IMR-90 (cell line): ENCODE measurements around the gene AHNAK. TPM values are rescaled to one million over a fixed set of nuclear protein-coding genes. Genes with fewer than 3 reads are reported as not detected.
A peak's percentile ranks its signal among the peaks of the same experiment; 100 is the strongest.

ENCODE experiments used
- ATAC-seq: fragments of 200-7000 bp; cut with Tn5 transposase; 2 replicates; pipeline ENCODE4 v1.9.1; 2020; ENCODE audit warnings: low read depth, mild to moderate bottlenecking, moderate library complexity
- BruUV-seq: library from RNA; stranded (reverse); fragments of 400-500 nt; replicated peaks from 2 replicates; lab custom pipeline; 2021; lab: Mats Ljungman, UMichigan
- CTCF ChIA-PET: fragments of 300-600 bp; formaldehyde crosslinking; extraction: SDS; loops from one replicate; lab custom pipeline; 2021; ENCODE audit warnings: antibody characterized with exemption; lab: Yijun Ruan, JAX
- POLR2A ChIA-PET: fragments of 300-600 bp; sonication (Branson Sonifier 250); formaldehyde crosslinking; loops from one replicate; lab custom pipeline; 2022; ENCODE audit warnings: antibody characterized with exemption; ENCODE audit not compliant: unreplicated experiment; lab: Charles Lee
- DNase-seq: peaks from one replicate; pipeline ENCODE4 v3.0.0; 2013
- H2AFZ ChIP-seq: replicated peaks from 2 replicates; pipeline ENCODE3; 2013; ENCODE audit warnings: low read length, mild to moderate bottlenecking; ENCODE audit not compliant: poor library complexity
- H2AK5ac ChIP-seq: 2 replicates; pipeline ENCODE4 v1.6.1; 2013; ENCODE audit warnings: low read depth, low read length, inconsistent platforms
- H2AK9ac ChIP-seq: replicated peaks from 2 replicates; pipeline ENCODE3; 2013; ENCODE audit warnings: mild to moderate bottlenecking, low read depth, low read length, moderate library complexity; ENCODE audit not compliant: poor library complexity
- H2BK120ac ChIP-seq: 2 replicates; pipeline ENCODE4 v1.6.1; 2013; ENCODE audit warnings: low read depth, low read length, inconsistent platforms
- H2BK15ac ChIP-seq: 3 replicates; pipeline ENCODE4 v1.6.1; 2013; ENCODE audit warnings: low read depth, low read length, inconsistent platforms
- H2BK20ac ChIP-seq: 2 replicates; pipeline ENCODE4 v1.6.1; 2013; ENCODE audit warnings: low read depth, mild to moderate bottlenecking, inconsistent platforms, low read length, moderate library complexity
- H2BK5ac ChIP-seq: 2 replicates; pipeline ENCODE4 v1.6.1; 2013; ENCODE audit warnings: mild to moderate bottlenecking, low read depth, low read length, inconsistent platforms; ENCODE audit not compliant: poor library complexity, severe bottlenecking
- H3K14ac ChIP-seq: replicated peaks from 2 replicates; pipeline ENCODE4 v1.6.1; 2013; ENCODE audit warnings: low read depth, low read length, inconsistent platforms
- H3K18ac ChIP-seq: 2 replicates; pipeline ENCODE4 v1.6.1; 2013; ENCODE audit warnings: low read depth, low read length, control low read depth
- H3K23ac ChIP-seq: 2 replicates; pipeline ENCODE4 v1.6.1; 2013; ENCODE audit warnings: low read depth, low read length, inconsistent platforms
- H3K27ac ChIP-seq: 2 replicates; pipeline ENCODE4 v1.5.1; 2013; ENCODE audit warnings: mild to moderate bottlenecking, control low read depth, low read length; ENCODE audit not compliant: insufficient read depth
- H3K27me3 ChIP-seq: 2 replicates; pipeline ENCODE4 v1.6.1; 2013; ENCODE audit warnings: low read length; ENCODE audit not compliant: control insufficient read depth, insufficient read depth
- H3K36me3 ChIP-seq: 2 replicates; pipeline ENCODE4 v1.6.1; 2013; ENCODE audit warnings: low read length, mixed read lengths; ENCODE audit not compliant: control insufficient read depth, insufficient read depth
- H3K4ac ChIP-seq: 2 replicates; pipeline ENCODE4 v1.6.1; 2013; ENCODE audit warnings: low read depth, low read length, inconsistent platforms
- H3K4me1 ChIP-seq: 2 replicates; pipeline ENCODE4 v1.6.1; 2013; ENCODE audit warnings: low read length, mixed read lengths; ENCODE audit not compliant: control insufficient read depth, insufficient read depth
- H3K4me2 ChIP-seq: 2 replicates; pipeline ENCODE4 v1.6.1; 2013; ENCODE audit warnings: low read depth, mild to moderate bottlenecking, control low read depth, low read length, moderate library complexity
- H3K4me3 ChIP-seq: 2 replicates; pipeline ENCODE4 v1.5.1; 2013; ENCODE audit warnings: low read depth, mild to moderate bottlenecking, control low read depth, low read length, moderate library complexity; ENCODE audit not compliant: insufficient read depth
- H3K56ac ChIP-seq: 2 replicates; pipeline ENCODE4 v1.6.1; 2013; ENCODE audit warnings: low read length, inconsistent platforms; ENCODE audit not compliant: insufficient read depth; ENCODE audit errors: extremely low read depth
- H3K79me1 ChIP-seq, 2 experiments: 2 replicates each; pipeline ENCODE4 v1.6.1; 2013; ENCODE audit warnings: low read length in 2 of 2, inconsistent platforms in 1 of 2, low read depth in 1 of 2
- H3K9ac ChIP-seq: 2 replicates; pipeline ENCODE4 v1.6.1; 2013; ENCODE audit warnings: low read depth, low read length, control low read depth
- H3K9me1 ChIP-seq: 2 replicates; pipeline ENCODE4 v1.6.1; 2013; ENCODE audit warnings: low read length, inconsistent platforms; ENCODE audit not compliant: insufficient read depth
- H3K9me3 ChIP-seq: 2 replicates; pipeline ENCODE4 v1.6.1; 2013; ENCODE audit warnings: low read length; ENCODE audit not compliant: control insufficient read depth, insufficient read depth
- H4K20me1 ChIP-seq: 2 replicates; pipeline ENCODE4 v1.6.1; 2013; ENCODE audit warnings: low read length, inconsistent platforms; ENCODE audit not compliant: insufficient read depth
- H4K5ac ChIP-seq: 2 replicates; pipeline ENCODE4 v1.6.1; 2013; ENCODE audit warnings: mild to moderate bottlenecking, low read depth, low read length, control low read depth
- H4K8ac ChIP-seq, 2 experiments: 2 replicates each; pipeline ENCODE4 v1.6.1; 2013; ENCODE audit warnings: low read depth in 2 of 2, low read length in 2 of 2, control low read depth in 1 of 2, inconsistent platforms in 1 of 2
- H4K91ac ChIP-seq: 2 replicates; pipeline ENCODE4 v1.6.1; 2013; ENCODE audit warnings: low read depth, low read length, inconsistent platforms; ENCODE audit not compliant: insufficient read depth
- CEBPB ChIP-seq: IDR thresholded peaks from 2 replicates; pipeline ENCODE4 v1.6.1; 2012; ENCODE audit warnings: low read depth, low read length, improper control_type of control experiment
- ELK1 ChIP-seq: fragments of 150-350 bp; IDR thresholded peaks from 2 replicates; pipeline ENCODE4 v1.6.1; 2016; ENCODE audit warnings: low read depth, mild to moderate bottlenecking, low read length, moderate library complexity, borderline replicate concordance
- FOS ChIP-seq: fragments of 150-350 bp; IDR thresholded peaks from 2 replicates; pipeline ENCODE4 v1.6.1; 2016; ENCODE audit warnings: low read depth, low read length
- USF2 ChIP-seq: fragments of 150-350 bp; IDR thresholded peaks from 2 replicates; pipeline ENCODE4 v1.6.1; 2017; ENCODE audit warnings: mild to moderate bottlenecking, antibody characterized with exemption, low read length, low read depth
- WGBS, 2 experiments: methylation state at CpG; one replicate each; pipeline versions ENCODE4 v1.1.5 to v1.1.7; 2013; ENCODE audit warnings: missing lambda C conversion rate in 2 of 2; ENCODE audit not compliant: insufficient read length in 1 of 2; ENCODE audit errors: extremely low coverage in 2 of 2; 5-methylcytosine and 5-hydroxymethylcytosine counted together
- dilution Hi-C: fragments of 300-500 bp; cut with HindIII; formaldehyde crosslinking; loops from one replicate; pipeline ENCODE4 v1.14.3; 2018; ENCODE audit warnings: low sequenced_read_pairs; ENCODE audit not compliant: unreplicated experiment
- in situ Hi-C: fragments of 300-500 bp; cut with MboI; formaldehyde crosslinking; loops from 3 replicates; pipeline ENCODE4 v1.14.3; 2019; ENCODE audit warnings: low sequenced_read_pairs, inconsistent platforms, mixed read lengths
- intact Hi-C: fragments of 100-400 bp; cut with micrococcal nuclease; formaldehyde crosslinking; loops from 2 replicates; pipeline ENCODE4 v1.10.0; 2022
- polyA plus RNA-seq, 3 experiments: library from polyadenylated mRNA; depleted of rRNA; stranded (reverse); fragments of >200 nt; gene quantifications; 2 replicates each; pipeline ENCODE4 v1.2.3, GENCODE V29; 2012; ENCODE audit warnings: low replicate concordance in 1 of 3
- total RNA-seq: library from RNA; depleted of rRNA; stranded (reverse); fragments of >200 nt; gene quantifications from 2 replicates; pipeline ENCODE4 v1.2.3, GENCODE V29; 2012

AHNAK gene
- total and polyA plus RNA-seq, 2 of the 4 experiments (the other 2 are of a cell fraction) = 95.1 to 695 TPM

- Histone ChIP-seq H2BK20ac (no peak overlapping the region), H3K14ac (no peak overlapping the region), H3K27ac (no peak overlapping the region), H3K9ac (no peak overlapping the region), H4K8ac (no peak overlapping the region), H3K56ac (no peak overlapping the region), H3K18ac (no peak overlapping the region), H2AK5ac (no peak overlapping the region), H4K91ac (no peak overlapping the region), H2AK9ac (no peak overlapping the region), H3K27me3 (peaks cover 13% of the 10 kb centered on the region), H3K4me1 (peaks cover 10% of the 10 kb centered on the region; the same call in 1 of the 2 replicates), H3K36me3 (no peaks in the 10 kb centered on the region), H3K9me3 (no peaks in the 10 kb centered on the region), H3K4ac (no peak overlapping the region), H2BK120ac (no peak overlapping the region), H3K4me3 (no peak overlapping the region), H2AFZ (no peak overlapping the region), H3K79me1 (no peaks in the 10 kb centered on the region; a peak in 1 of 4 replicates), H3K23ac (no peak overlapping the region), H3K9me1 (no peaks in the 10 kb centered on the region), H4K20me1 (no peaks in the 10 kb centered on the region), H4K5ac (no peak overlapping the region), H2BK5ac (no peak overlapping the region), H3K4me2 (no peak overlapping the region), H2BK15ac (no peak overlapping the region)
- intact Hi-C loops (no loop called here), dilution Hi-C loops (no loop called here), in situ Hi-C loops (loop anchor here (10.0 to 25.0 kb wide), 2 partner anchors 304 to 472 kb away; no protein-coding TSS in a partner anchor)
- ChIA-PET POLR2A (interaction anchor here (0.5 to 0.6 kb wide), 3 partner anchors 36 to 396 kb away, joined by 3 to 6 read pairs (median 5); partner anchors contain the start of gene B3GAT3), CTCF (interaction anchor here (0.5 to 0.6 kb wide), 2 partner anchors 267 to 460 kb away, joined by 5 to 6 read pairs; no protein-coding TSS in a partner anchor)
- DNase-seq (peak; percentile 19), ATAC-seq (no peak)
- WGBS, 2 experiments = no CpG with 5 or more reads among the region's 1 CpG
- no TSS peak for BruUV-seq
- TF ChIP-seq USF2 = no peak
- no peak for TF ChIP-seq FOS
- no peak for TF ChIP-seq ELK1
- peak; percentile 76 for TF ChIP-seq CEBPB
Observed at GRCh38 chr11:62390722-62391121, 155.9 kb downstream of the AHNAK start.
